GM19324 (cell line): ENCODE measurements around the gene TSEN2.
"Not testable (repeated sequence)": the region's sequence is repeated elsewhere in the genome, so short reads cannot be mapped to it uniquely, and the experiment has no call there.

ENCODE experiments used
- ATAC-seq: cut with Tn5 transposase; IDR thresholded peaks from one replicate; pipeline ENCODE4 v1.9.1; 2021; ENCODE audit warnings: mild to moderate bottlenecking, moderate library complexity; ENCODE audit not compliant: unreplicated experiment, low FRiP score

The TSEN2 gene

DNA sequence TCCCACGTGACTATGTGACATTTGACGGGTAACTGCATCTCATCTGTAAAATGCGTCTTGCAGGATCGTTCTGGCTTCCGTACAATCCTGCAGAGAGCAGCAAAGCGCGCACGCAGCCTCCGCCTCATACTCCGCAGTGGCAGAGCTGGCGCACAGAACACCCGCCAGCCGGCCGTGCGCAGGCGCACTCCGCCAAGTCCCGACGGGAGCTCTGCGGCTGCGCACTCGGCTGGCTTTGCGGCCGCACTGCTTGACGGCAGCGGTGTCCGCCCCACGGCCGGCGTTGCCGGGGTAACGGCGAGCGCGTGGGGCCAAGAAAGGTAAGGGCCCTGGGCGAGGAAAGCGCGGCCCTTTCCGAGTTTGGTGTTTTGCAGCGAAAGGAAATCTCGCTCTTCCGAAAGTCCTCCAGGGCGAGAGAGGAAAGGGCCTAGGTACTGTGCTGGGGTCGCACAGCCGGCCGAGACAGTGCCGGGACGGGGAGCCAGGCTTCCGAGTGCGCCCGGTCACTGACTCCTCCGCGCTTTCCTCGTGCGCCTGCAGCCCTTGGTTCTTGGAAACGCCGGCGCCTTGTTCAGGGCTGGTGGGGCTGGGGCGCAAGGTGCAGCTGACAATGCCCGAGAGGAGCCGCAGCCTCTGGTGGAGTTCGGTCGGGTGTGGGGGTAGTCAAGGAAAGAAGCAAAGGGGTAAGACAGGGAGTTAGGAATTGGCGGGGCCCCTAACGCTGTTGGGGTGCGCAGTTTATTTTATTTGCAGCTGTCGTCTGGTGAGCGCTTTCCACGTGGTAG lies at the start of gene TSEN2:
TSS of gene TSEN2 (plus strand) at position 283 of the 785 bp plus-strand sequence. CDS start 5,321 bp downstream, outside the sequence.
- ATAC-seq, result peak; percentile 91

- no peak for ATAC-seq
Observed at GRCh38 chr3:12436514-12437220, 47.6 kb upstream of the TSEN2 start.

DNA sequence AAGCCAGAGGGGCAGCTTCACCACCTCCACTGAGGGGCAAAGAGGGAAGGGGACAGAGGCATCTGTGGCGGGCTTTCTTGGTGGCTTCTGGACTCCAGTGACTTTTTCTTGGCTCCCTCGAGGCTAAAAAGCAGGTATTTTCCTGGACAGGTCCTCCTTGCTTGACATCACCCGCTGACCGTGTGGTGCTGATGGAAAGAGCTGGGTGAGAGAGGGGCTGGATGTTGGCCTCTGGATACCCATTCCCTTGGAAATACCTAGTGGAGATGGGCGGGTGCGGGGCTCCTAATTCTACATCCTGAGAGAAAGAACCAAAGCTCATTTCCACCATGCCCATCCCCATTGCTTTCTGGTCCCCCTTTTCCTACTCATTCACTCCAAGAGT lies 47.1 kb upstream of the TSEN2 start:
- no peak for ATAC-seq

DNA sequence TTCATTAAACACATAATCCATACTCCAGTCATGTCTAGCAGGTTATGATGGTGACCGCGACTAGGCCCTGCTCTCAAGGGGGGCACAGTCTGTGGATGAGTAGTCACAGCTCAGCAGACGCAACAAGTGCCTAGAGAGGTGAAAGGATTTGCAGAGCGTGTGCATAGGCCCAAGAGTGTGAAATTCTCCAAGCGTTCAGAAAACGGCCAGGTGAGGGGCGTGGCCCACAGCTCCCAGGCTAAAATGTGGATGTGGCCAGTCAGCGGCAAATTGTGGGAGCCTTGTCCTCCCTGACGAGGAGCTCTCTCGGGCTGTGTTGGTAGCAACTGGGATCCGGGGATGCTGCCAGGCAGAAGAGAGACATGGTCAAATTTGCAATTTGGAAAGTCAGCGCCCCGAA lies 46.4 kb upstream of the TSEN2 start:
- no peak for ATAC-seq

- no peak for ATAC-seq
Observed at GRCh38 chr3:12438318-12438717, 46.0 kb upstream of the TSEN2 start.

- no peak for ATAC-seq
Observed at GRCh38 chr3:12439161-12439940, 44.9 kb upstream of the TSEN2 start.

- ATAC-seq, result no peak
Observed at GRCh38 chr3:12440927-12441714, 43.2 kb upstream of the TSEN2 start.

DNA sequence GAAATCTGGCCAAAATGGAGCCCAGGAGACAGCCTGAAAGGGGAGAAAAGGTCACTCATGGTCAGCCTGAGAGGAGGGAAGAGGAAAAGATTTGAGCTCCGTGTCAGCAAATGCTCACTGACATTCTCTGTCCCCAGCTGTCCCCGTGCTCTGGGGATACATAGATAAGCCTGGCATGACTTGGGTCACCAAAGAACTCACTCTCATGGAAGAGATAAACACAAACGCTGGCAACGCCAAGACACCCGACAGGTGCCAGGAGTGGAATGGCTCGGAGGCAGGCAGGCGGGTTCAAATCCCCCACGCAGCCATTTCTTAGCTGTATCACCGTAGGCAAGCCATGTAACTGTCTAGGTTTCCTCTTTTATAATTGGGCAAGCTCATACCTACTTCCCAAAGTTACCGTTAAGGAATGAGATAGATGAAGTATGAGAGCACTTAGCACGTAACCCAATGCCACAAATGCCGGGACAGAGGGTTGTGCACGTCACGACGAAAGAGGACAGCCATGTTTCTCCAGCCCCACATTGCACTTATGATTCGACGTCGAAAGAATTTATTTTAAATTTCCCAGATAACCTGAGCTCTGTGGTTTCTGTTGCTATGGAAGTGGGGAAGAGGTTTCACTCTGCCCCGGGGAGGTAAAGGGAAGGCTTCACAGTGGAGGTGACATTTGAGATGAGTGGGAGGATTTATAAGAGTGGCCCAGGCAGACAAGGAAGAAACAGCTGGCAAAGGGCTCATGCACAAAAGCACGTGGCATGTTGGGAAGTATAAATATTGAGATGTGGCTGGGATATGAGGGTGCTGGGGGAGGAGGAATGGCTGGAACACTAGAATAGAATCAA lies 41.4 kb upstream of the TSEN2 start:
- no peak for ATAC-seq

GRCh38 chr3:12443781-12444522 lies 40.3 kb upstream of the TSEN2 start:
- ATAC-seq, result no peak

GRCh38 chr3:12444582-12445471 lies 39.5 kb upstream of the TSEN2 start:
- ATAC-seq, result no peak

DNA sequence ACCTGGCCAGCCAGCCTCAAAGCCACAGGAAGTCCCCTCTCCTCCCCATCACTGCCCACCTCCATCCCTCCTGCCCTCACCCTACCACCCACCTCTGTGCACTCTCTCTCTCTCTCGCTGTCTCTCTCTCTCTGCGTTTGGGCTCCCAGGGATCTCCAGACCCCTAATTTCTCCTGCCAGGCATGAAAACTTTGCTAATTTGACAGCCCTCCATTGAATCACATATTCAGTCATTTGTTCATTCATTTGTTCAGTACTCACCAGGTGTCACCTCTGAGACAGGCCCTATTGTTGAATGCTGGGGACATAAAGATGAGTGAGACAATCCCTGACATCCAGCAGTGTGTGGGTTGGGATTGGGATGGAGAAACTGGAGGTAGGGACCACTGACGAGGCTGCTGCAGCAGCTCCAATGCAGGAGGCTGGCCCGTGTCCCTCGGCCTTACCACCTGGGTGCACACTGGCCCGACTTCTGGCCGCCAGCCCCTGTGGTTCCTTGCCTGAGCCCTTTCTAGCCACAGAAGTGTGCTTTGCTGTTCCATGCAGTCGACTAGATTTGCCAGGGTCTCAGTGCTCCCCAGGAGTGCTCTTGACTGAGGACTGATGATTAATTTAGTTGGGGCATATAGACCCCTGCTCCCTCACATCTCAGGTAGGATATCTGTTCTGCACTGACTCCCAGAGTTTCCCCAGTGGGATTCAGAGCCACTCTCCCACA lies 38.6 kb upstream of the TSEN2 start:
- no peak for ATAC-seq

- no peak for ATAC-seq
Observed at GRCh38 chr3:12446298-12446697, 38.0 kb upstream of the TSEN2 start.

DNA sequence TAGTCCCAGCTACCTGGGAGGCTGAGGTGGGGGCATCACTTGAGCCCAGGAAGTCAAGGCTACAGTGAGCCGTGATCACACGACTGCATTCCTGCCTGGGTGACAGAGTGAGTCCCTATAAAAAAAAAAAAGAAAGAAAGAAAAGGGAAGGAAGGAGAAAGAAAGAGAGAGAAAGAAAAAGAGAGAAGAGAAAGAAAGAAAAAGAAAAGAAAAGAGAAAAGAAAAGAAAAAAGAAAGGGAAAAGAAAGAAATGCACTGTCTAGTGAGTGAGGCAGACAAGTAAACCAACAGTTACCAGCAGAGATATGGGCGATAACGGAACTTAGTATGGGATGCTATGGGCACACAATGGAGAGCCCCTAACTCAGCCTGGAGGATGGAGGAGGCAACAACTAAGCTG lies 37.2 kb upstream of the TSEN2 start:
- no peak for ATAC-seq

GRCh38 chr3:12448404-12449202 lies 35.7 kb upstream of the TSEN2 start:
- not testable (repeated sequence) for ATAC-seq

DNA sequence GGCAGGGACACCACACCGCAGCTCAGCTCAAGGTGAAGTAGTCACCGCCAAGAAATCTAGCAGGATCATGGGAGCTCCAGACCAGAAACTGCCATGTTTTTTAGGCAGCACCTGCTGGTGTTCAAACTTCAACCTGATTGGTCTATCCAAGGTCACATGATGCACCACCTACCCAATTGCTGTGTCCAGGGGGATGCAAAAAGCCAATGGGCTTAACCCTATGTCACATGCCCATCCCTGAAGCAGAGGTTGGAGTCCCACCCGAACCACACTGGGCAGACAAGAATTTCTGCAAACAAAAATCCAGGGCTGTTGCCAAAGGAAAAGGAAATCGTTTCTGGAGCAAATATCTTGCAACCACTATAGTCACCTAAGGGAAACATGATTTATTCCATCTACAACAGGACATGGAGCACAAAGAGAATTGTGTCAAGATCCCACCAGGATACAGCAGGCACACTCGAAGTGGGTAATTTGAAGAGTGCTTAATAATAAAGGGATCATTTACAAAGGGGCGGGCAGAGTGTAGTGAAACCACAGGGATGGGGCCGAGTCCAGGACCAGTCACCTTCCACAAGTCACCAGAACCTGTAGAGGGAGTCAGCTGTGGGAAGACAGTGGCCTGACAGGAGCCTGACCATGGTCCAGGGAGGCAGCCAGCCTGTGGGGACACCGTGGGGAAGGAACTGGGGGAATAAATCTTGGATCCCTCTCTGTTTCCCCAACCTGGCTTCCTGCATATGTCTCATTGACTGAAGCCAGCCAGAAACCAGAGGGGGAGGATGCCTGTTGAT lies 34.2 kb upstream of the TSEN2 start:
- no peak for ATAC-seq

DNA sequence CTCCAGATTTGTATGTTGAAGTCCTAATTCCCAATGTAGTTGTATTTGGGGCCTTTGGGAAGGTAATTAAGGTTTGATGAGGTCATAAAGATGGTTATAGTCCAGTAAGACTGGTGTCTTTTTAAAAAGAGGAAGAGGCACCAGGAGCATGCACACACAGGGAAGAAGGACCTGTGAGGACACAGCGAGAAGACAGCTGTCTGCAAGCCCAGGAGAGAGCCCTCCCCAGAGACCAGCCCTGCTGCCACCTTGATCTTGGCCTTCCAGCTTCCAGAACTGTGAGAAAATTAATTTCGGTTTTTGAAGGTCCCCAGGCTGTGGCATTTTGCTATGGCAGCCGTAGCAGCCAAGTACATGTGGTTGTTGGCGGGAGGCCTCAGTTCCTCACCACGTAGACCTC lies 32.8 kb upstream of the TSEN2 start:
- ATAC-seq, result no peak
